ENCODE measurements around the gene FAM20A.

FAM20A gene
- total RNA-seq = 0.87 to 1.9 reads per million in 2 donors

GRCh38 chr17:68600931-68601564, at the start of gene FAM20A:
FAM20A (minus strand) TSS chr17:68601367; CDS start chr17:68600666, 701 bp downstream.
- DNase-seq = no peak

- no peak for DNase-seq
Measured at GRCh38 chr17:68649324-68649723, 48.2 kb upstream of the FAM20A start.

GRCh38 chr17:68646626-68647526, 45.7 kb upstream of the FAM20A start:
- DNase-seq = no peak

GRCh38 chr17:68642118-68642412, 40.9 kb upstream of the FAM20A start:
- no peak for DNase-seq

GRCh38 chr17:68641276-68642117, 40.3 kb upstream of the FAM20A start:
- DNase-seq = no peak

- DNase-seq = no peak
Measured at GRCh38 chr17:68640242-68640989, 39.2 kb upstream of the FAM20A start.

- DNase-seq = no peak
Measured at GRCh38 chr17:68634345-68634876, 33.2 kb upstream of the FAM20A start.

GRCh38 chr17:68628576-68628957, 27.4 kb upstream of the FAM20A start:
- DNase-seq = no peak

- DNase-seq = no peak
Measured at GRCh38 chr17:68627956-68628575, 26.9 kb upstream of the FAM20A start.

GRCh38 chr17:68624381-68624780, 23.2 kb upstream of the FAM20A start:
- DNase-seq = no peak

- DNase-seq = no peak
Measured at GRCh38 chr17:68623811-68624210, 22.6 kb upstream of the FAM20A start.

- DNase-seq = no peak
Measured at GRCh38 chr17:68622423-68622822, 21.3 kb upstream of the FAM20A start.

GRCh38 chr17:68621065-68621464, 19.9 kb upstream of the FAM20A start:
- DNase-seq = no peak

GRCh38 chr17:68616334-68616733, 15.2 kb upstream of the FAM20A start:
- DNase-seq = no peak

- no peak for DNase-seq
Measured at GRCh38 chr17:68614718-68615117, 13.6 kb upstream of the FAM20A start.

GRCh38 chr17:68613739-68614298, 12.7 kb upstream of the FAM20A start:
- DNase-seq = no peak

GRCh38 chr17:68612923-68613292, 11.7 kb upstream of the FAM20A start:
- DNase-seq = no peak

- DNase-seq = no peak
Measured at GRCh38 chr17:68612209-68612922, 11.2 kb upstream of the FAM20A start.

GRCh38 chr17:68611353-68612208, 10.4 kb upstream of the FAM20A start:
- no peak for DNase-seq

- DNase-seq = no peak
Measured at GRCh38 chr17:68610554-68610953, 9.4 kb upstream of the FAM20A start.

Data from activated gamma-delta T cell (primary cell).